ENCODE measurements around the gene MAU2.

GRCh38 chr19:19352823-19353222 is 32.2 kb downstream of the MAU2 start:
- TF ChIP-seq CTCF (IDR thresholded peaks at IDR 0.05) (no peak), POLR2A (IDR thresholded peaks at IDR 0.05) (no peak)

All from Peyer's patch (tissue), 4 donors.